Ecto neural progenitor cell (in vitro differentiated cells): ENCODE measurements around the gene SUMO2.

Source experiments
- DNase-seq: peaks from one replicate; pipeline ENCODE4 v3.0.0-alpha.2; 2018; ENCODE audit warnings: low spot score

SUMO2 gene

DNA sequence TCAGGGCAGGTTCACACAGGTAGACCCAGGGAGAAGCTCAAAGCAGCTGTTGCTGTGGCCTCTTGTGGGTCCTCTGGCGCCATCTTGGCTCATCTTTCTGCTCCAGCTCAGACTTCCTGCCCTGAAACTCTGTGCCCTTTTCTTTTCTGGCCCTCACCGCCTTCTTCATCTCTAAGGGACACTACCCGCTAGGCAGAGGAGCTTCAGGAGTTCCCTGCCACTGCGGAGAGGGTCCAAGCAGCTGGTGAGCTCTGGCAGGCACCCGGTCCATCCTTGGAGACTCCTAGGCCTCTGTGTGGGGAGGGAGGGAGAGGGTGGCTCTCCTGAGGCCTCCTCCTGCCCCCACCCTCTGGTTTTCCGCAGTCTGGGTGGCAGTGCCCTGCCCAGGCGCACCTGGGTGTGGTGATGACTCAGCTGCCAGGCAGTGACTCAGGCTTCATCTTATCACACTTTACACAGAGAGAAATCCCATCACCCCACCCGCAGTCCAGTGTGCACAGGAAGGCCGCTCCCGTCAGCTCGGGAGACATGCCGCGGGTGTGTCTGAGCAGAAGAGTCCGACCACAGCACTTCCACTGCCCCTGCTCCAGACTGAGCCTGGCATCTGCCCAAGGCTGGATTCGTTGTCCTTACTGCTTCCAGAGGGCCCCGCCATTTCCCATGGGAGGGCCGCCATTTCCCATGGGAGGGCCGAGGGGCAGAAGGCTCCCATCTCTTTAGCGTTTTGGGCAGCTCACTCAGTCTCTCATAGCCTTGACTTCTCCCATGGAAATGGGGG is 58.5 kb downstream of the SUMO2 start:
- no peak for DNase-seq

DNA sequence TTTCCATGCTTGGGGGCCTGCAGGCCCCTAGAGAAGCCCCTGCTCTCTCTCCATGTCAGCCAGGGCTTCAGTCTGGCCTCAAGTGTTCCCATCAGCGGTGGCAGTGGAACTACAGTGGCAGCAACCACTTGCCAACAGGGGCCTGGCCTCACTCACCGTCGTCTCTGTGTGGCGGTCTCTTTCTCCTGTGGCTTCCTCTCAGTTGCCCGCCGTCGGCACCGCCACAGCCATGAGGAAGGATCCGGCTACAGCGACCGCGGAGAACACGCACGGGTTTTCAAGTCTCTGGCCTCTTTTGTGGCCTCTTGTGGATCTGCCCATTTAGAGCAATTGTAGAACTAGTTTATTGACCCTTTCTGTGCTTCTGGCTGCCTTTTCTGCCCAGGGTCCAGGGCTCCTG is 64.5 kb downstream of the SUMO2 start:
- DNase-seq: no peak

DNA sequence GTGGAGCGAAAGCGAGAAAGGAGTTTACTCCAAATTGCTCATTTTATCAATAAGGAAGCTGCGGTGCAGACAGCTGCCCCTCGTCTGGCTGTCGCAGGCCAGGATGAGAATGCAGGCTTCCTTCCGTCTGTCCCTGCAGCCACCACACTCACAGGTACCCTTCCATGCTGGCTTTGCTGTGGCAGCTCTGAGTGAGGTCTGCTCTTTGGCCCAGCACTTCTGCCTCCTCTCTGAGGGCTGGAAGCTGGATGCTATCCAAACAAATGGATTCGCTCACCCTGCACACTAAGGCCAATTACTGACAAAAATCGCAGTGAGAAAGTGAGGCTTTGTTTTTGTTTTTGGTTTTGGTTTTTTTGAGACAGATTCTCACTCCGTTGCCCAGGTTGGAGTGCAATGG is 66.0 kb downstream of the SUMO2 start:
- DNase-seq: no peak
